Measurements from ENCODE around the gene PSMB10. TPM values are rescaled to one million over a fixed set of nuclear protein-coding genes. Genes with fewer than 3 reads are reported as not detected.
"Not testable (repeated sequence)": the region's sequence is repeated elsewhere in the genome, so short reads cannot be mapped to it uniquely, and the experiment has no call there.

The PSMB10 gene
- total RNA-seq, 6 donors from 2014 or later, result 48.2 to 106 (median 60.6) TPM

- Histone ChIP-seq H3K4me3 (no peak overlapping the region), H3K27me3 (no peaks in the 10 kb centered on the region), H3K36me3 (peaks cover 0 to 31% (median 11%) of the 10 kb centered on the region in 4 donors), H3K27ac (no peak overlapping the region), H3K9me3 (no peaks in the 10 kb centered on the region), H3K4me1 (peaks cover 20 to 31% (median 25%) of the 10 kb centered on the region in 4 donors)
- 80 to 81% methylated on average over 7 of the region's 7 CpGs for WGBS, 2 donors
- DNase-seq (no peak), ATAC-seq (ENCODE audit: low FRiP score in 2 of 2) (no peak)
- TF ChIP-seq POLR2A (IDR thresholded peaks at IDR 0.05) (no peak), CTCF (IDR thresholded peaks at IDR 0.05) (no peak), POLR2AphosphoS5 (IDR thresholded peaks at IDR 0.05) (no peak), EP300 (IDR thresholded peaks at IDR 0.05) (no peak)
These were observed 20.6 kb downstream of the PSMB10 start for GRCh38 chr16:67915831-67916723.

- H3K27ac ChIP-seq; ATAC-seq (ENCODE audit: low FRiP score in 2 of 2); DNase-seq; H3K9me3 ChIP-seq; H3K27me3 ChIP-seq; H3K4me3 ChIP-seq: not testable (repeated sequence)
- H3K4me1 ChIP-seq, result peaks cover 20 to 34% (median 25%) of the 10 kb centered on the region in 4 donors
- peaks cover 0 to 38% (median 15%) of the 10 kb centered on the region in 4 donors for H3K36me3 ChIP-seq
- 60 to 83% methylated on average over 2 of the region's 2 CpGs for WGBS, 2 donors
These were observed 21.2 kb downstream of the PSMB10 start for GRCh38 chr16:67915496-67915769.

GRCh38 chr16:67914758-67915495, 21.7 kb downstream of the PSMB10 start:
- DNase-seq (no peak), ATAC-seq (ENCODE audit: low FRiP score in 2 of 2) (no peak)
- Histone ChIP-seq H3K9me3 (no peaks in the 10 kb centered on the region), H3K27ac (no peak overlapping the region), H3K4me1 (peaks cover 20 to 34% (median 25%) of the 10 kb centered on the region in 4 donors), H3K4me3 (no peak overlapping the region), H3K27me3 (no peaks in the 10 kb centered on the region), H3K36me3 (peaks cover 0 to 42% (median 19%) of the 10 kb centered on the region in 4 donors)
- TF ChIP-seq CTCF (IDR thresholded peaks at IDR 0.05), result no peak
- TF ChIP-seq EP300 (IDR thresholded peaks at IDR 0.05), result no peak
- no peak for TF ChIP-seq POLR2A (IDR thresholded peaks at IDR 0.05)
- no peak for TF ChIP-seq POLR2AphosphoS5 (IDR thresholded peaks at IDR 0.05)
- WGBS, 2 donors, result 76 to 85% methylated on average over 6 to 7 of the region's 7 CpGs

GRCh38 chr16:67910158-67910557, 26.5 kb downstream of the PSMB10 start:
- H3K36me3 ChIP-seq, result peaks cover 11 to 40% (median 28%) of the 10 kb centered on the region in 4 donors
- H3K4me3 ChIP-seq, result no peak overlapping the region
- no peak overlapping the region for H3K27ac ChIP-seq
- no peak for DNase-seq
- no peaks in the 10 kb centered on the region for H3K9me3 ChIP-seq
- peaks cover 0 to 3% (median 0%) of the 10 kb centered on the region in 4 donors for H3K4me1 ChIP-seq
- H3K27me3 ChIP-seq, result no peaks in the 10 kb centered on the region
- no peak for ATAC-seq (ENCODE audit: low FRiP score in 2 of 2)
- TF ChIP-seq POLR2AphosphoS5 (IDR thresholded peaks at IDR 0.05), result no peak
- TF ChIP-seq EP300 (IDR thresholded peaks at IDR 0.05), result no peak
- TF ChIP-seq CTCF (IDR thresholded peaks at IDR 0.05), result no peak
- 70 to 81% methylated on average over 2 of the region's 2 CpGs for WGBS, 2 donors

- no peak for ATAC-seq (ENCODE audit: low FRiP score in 2 of 2)
- no peak overlapping the region for H3K4me3 ChIP-seq
These were observed 27.5 kb downstream of the PSMB10 start for GRCh38 chr16:67909056-67909742.

More at GRCh38 chr16:67909056-67909742, 27.5 kb downstream of the PSMB10 start:
- H3K4me1 ChIP-seq, result peaks cover 0 to 3% (median 0%) of the 10 kb centered on the region in 4 donors
- peak in 1 of 2 donors; percentile 74 for DNase-seq
- H3K9me3 ChIP-seq, result no peaks in the 10 kb centered on the region
- peaks cover 11 to 40% (median 28%) of the 10 kb centered on the region in 4 donors for H3K36me3 ChIP-seq
- H3K27ac ChIP-seq, result no peak overlapping the region
- WGBS, 2 donors, result 93 to 97% methylated on average over 32 to 36 of the region's 36 CpGs
- TF ChIP-seq POLR2AphosphoS5 (IDR thresholded peaks at IDR 0.05) (no peak), CTCF (IDR thresholded peaks at IDR 0.05) (no peak), POLR2A (IDR thresholded peaks at IDR 0.05) (no peak), EP300 (IDR thresholded peaks at IDR 0.05) (no peak)
- H3K27me3 ChIP-seq, result no peaks in the 10 kb centered on the region

Measured in upper lobe of left lung (tissue), 6 donors.